BLaER1 treated with 17β-estradiol and CSF1 and Interleukin-3, amounts not matched to agents 10 nM and 100 nM (cell line): ENCODE results near the gene PMEPA1.
A peak's percentile ranks its signal among the peaks of the same experiment; 100 is the strongest.

Source experiments
- H3K27ac ChIP-seq, 11 experiments: shearing (Covaris generic); formaldehyde crosslinking; 2 replicates each; pipeline ENCODE4 v1.8.1; 2022
- H3K27me3 ChIP-seq, 11 experiments: shearing (Covaris generic); formaldehyde crosslinking; 2 replicates each; pipeline ENCODE4 v1.8.1; 2022
- H3K36me3 ChIP-seq, 11 experiments: shearing (Covaris generic); formaldehyde crosslinking; 2 replicates each; pipeline ENCODE4 v1.8.1; 2022
- H3K4me1 ChIP-seq, 10 experiments: shearing (Covaris generic); formaldehyde crosslinking; 2 replicates each; pipeline ENCODE4 v1.8.1; 2022
- H3K4me2 ChIP-seq, 11 experiments: shearing (Covaris generic); formaldehyde crosslinking; 2 replicates each; pipeline ENCODE4 v1.8.1; 2022
- H3K4me3 ChIP-seq, 10 experiments: shearing (Covaris generic); formaldehyde crosslinking; 2 replicates each; pipeline ENCODE4 v1.8.1; 2022
- H3K9ac ChIP-seq, 11 experiments: shearing (Covaris generic); formaldehyde crosslinking; 2 replicates each; pipeline ENCODE4 v1.8.1; 2022
- H3K9me3 ChIP-seq, 11 experiments: shearing (Covaris generic); formaldehyde crosslinking; replicated peaks in 1 of 11; 2 replicates each; pipeline ENCODE4 v1.8.1; 2022
- H4K20me1 ChIP-seq, 11 experiments: shearing (Covaris generic); formaldehyde crosslinking; 2 replicates each; pipeline ENCODE4 v1.8.1; 2022
- Cebpa-rat ChIP-seq, 11 experiments: shearing (Covaris generic); IDR thresholded peaks; 2 replicates each; pipeline ENCODE4 v1.8.1; 2022

The PMEPA1 gene

GRCh38 chr20:57715268-57715904 is 5.6 kb upstream of the PMEPA1 start:
- Histone ChIP-seq H3K4me1 (peaks cover 31 to 59% (median 49%) of the 10 kb centered on the region in 10 experiments), H3K36me3 (no peaks in the 10 kb centered on the region), H4K20me1 (peaks cover 0 to 7% (median 0%) of the 10 kb centered on the region in 11 experiments; a peak in 1 of 22 replicates), H3K9me3 (no peaks in the 10 kb centered on the region), H3K4me2 (peak overlapping the region in 6 of 11 experiments; percentile 63 to 81 (median 74); a peak in 5 of 22 replicates), H3K4me3 (no peak overlapping the region), H3K27me3 (no peaks in the 10 kb centered on the region; a peak in 1 of 22 replicates), H3K9ac (no peak overlapping the region), H3K27ac (no peak overlapping the region)
- TF ChIP-seq Cebpa-rat (IDR thresholded peaks at IDR 0.05): no peak

- TF ChIP-seq Cebpa-rat (IDR thresholded peaks at IDR 0.05): no peak
- Histone ChIP-seq H3K9ac (no peak overlapping the region), H3K9me3 (no peaks in the 10 kb centered on the region), H3K4me2 (no peak overlapping the region), H3K4me3 (no peak overlapping the region), H3K4me1 (peaks cover 31 to 60% (median 50%) of the 10 kb centered on the region in 10 experiments), H4K20me1 (0 out of 22 replicates have a peak, but pooled peaks cover 0 to 7% (median 0%) of the 10 kb centered on the region in 11 experiments), H3K36me3 (no peaks in the 10 kb centered on the region), H3K27ac (no peak overlapping the region), H3K27me3 (peaks cover 0 to 3% (median 0%) of the 10 kb centered on the region in 11 experiments; a peak in 3 of 22 replicates)
Observed at GRCh38 chr20:57714409-57715267, 4.8 kb upstream of the PMEPA1 start.

GRCh38 chr20:57713951-57714350 is 4.1 kb upstream of the PMEPA1 start:
- Histone ChIP-seq H3K36me3 (no peaks in the 10 kb centered on the region), H3K9ac (no peak overlapping the region), H4K20me1 (peaks cover 0 to 11% (median 0%) of the 10 kb centered on the region in 11 experiments; a peak in 10 of 22 replicates), H3K4me3 (no peak overlapping the region), H3K4me1 (peaks cover 29 to 58% (median 47%) of the 10 kb centered on the region in 10 experiments), H3K27ac (no peak overlapping the region), H3K27me3 (peaks cover 0 to 9% (median 0%) of the 10 kb centered on the region in 11 experiments; a peak in 8 of 22 replicates), H3K4me2 (no peak overlapping the region), H3K9me3 (no peaks in the 10 kb centered on the region)
- no peak for TF ChIP-seq Cebpa-rat (IDR thresholded peaks at IDR 0.05)

- H3K4me1 ChIP-seq: peaks cover 29 to 57% (median 47%) of the 10 kb centered on the region in 10 experiments
- H4K20me1 ChIP-seq: peaks cover 0 to 15% (median 4%) of the 10 kb centered on the region in 11 experiments; a peak in 19 of 22 replicates
- no peak for TF ChIP-seq Cebpa-rat (IDR thresholded peaks at IDR 0.05)
- no peak overlapping the region for H3K27ac ChIP-seq
- no peak overlapping the region for H3K9ac ChIP-seq
- no peak overlapping the region; a peak in 1 of 22 replicates for H3K4me2 ChIP-seq
- no peaks in the 10 kb centered on the region for H3K36me3 ChIP-seq
- no peaks in the 10 kb centered on the region for H3K9me3 ChIP-seq
- H3K4me3 ChIP-seq: no peak overlapping the region
- H3K27me3 ChIP-seq: peaks cover 0 to 13% (median 0%) of the 10 kb centered on the region in 11 experiments; a peak in 8 of 22 replicates
Observed at GRCh38 chr20:57713505-57713903, 3.7 kb upstream of the PMEPA1 start.

- H4K20me1 ChIP-seq: peaks cover 0 to 21% (median 10%) of the 10 kb centered on the region in 11 experiments; a peak in 20 of 22 replicates
- no peak for TF ChIP-seq Cebpa-rat (IDR thresholded peaks at IDR 0.05)
- H3K4me1 ChIP-seq: peaks cover 33 to 60% (median 50%) of the 10 kb centered on the region in 10 experiments
- no peaks in the 10 kb centered on the region for H3K36me3 ChIP-seq
- no peak overlapping the region for H3K27ac ChIP-seq
- no peaks in the 10 kb centered on the region for H3K9me3 ChIP-seq
- H3K4me2 ChIP-seq: no peak overlapping the region; a peak in 1 of 22 replicates
- H3K4me3 ChIP-seq: no peak overlapping the region
- no peak overlapping the region for H3K9ac ChIP-seq
- H3K27me3 ChIP-seq: peaks cover 0 to 18% (median 0%) of the 10 kb centered on the region in 11 experiments; a peak in 8 of 22 replicates
Observed at GRCh38 chr20:57712851-57713504, 3.2 kb upstream of the PMEPA1 start.

- peaks cover 0 to 27% (median 16%) of the 10 kb centered on the region in 11 experiments; a peak in 20 of 22 replicates for H4K20me1 ChIP-seq
- H3K9me3 ChIP-seq: no peaks in the 10 kb centered on the region
- no peak overlapping the region for H3K27ac ChIP-seq
- peak overlapping the region in 3 of 11 experiments; percentile 88 to 97 (median 95); a peak in 1 of 22 replicates for H3K4me2 ChIP-seq
- H3K4me1 ChIP-seq: peaks cover 32 to 60% (median 50%) of the 10 kb centered on the region in 10 experiments
- no peak overlapping the region for H3K4me3 ChIP-seq
- peaks cover 0 to 25% (median 0%) of the 10 kb centered on the region in 11 experiments; a peak in 8 of 22 replicates for H3K27me3 ChIP-seq
- no peak overlapping the region for H3K9ac ChIP-seq
- TF ChIP-seq Cebpa-rat (IDR thresholded peaks at IDR 0.05): no peak
- no peaks in the 10 kb centered on the region for H3K36me3 ChIP-seq
Observed at GRCh38 chr20:57712341-57712740, 2.5 kb upstream of the PMEPA1 start.

- Histone ChIP-seq H3K4me3 (no peak overlapping the region), H3K4me2 (peak overlapping the region in 10 of 11 experiments; percentile 81 to 97 (median 88); a peak in 19 of 22 replicates), H4K20me1 (peaks cover 0 to 32% (median 21%) of the 10 kb centered on the region in 11 experiments; a peak in 20 of 22 replicates), H3K9me3 (no peaks in the 10 kb centered on the region), H3K27me3 (peaks cover 0 to 30% (median 0%) of the 10 kb centered on the region in 11 experiments; a peak in 8 of 22 replicates), H3K9ac (no peak overlapping the region), H3K4me1 (peaks cover 34 to 60% (median 50%) of the 10 kb centered on the region in 10 experiments), H3K36me3 (no peaks in the 10 kb centered on the region), H3K27ac (no peak overlapping the region)
- no peak for TF ChIP-seq Cebpa-rat (IDR thresholded peaks at IDR 0.05)
Observed at GRCh38 chr20:57711826-57712225, 2.0 kb upstream of the PMEPA1 start.

GRCh38 chr20:57711311-57711712 is 1.5 kb upstream of the PMEPA1 start:
- Histone ChIP-seq H3K36me3 (no peaks in the 10 kb centered on the region), H3K27ac (peak overlapping the region in 1 of 11 experiments; percentile 84; a peak in 2 of 22 replicates), H3K4me3 (peak overlapping the region in 8 of 10 experiments; percentile 75 to 90 (median 83); a peak in 13 of 20 replicates), H3K27me3 (peaks cover 0 to 35% (median 0%) of the 10 kb centered on the region in 11 experiments; a peak in 8 of 22 replicates), H4K20me1 (peaks cover 0 to 37% (median 26%) of the 10 kb centered on the region in 11 experiments; a peak in 20 of 22 replicates), H3K4me2 (peak overlapping the region; percentile 81 to 97 (median 88)), H3K9ac (peak overlapping the region in 8 of 11 experiments; percentile 78 to 93 (median 86); a peak in 13 of 22 replicates), H3K9me3 (no peaks in the 10 kb centered on the region), H3K4me1 (peaks cover 31 to 60% (median 50%) of the 10 kb centered on the region in 10 experiments)
- no peak for TF ChIP-seq Cebpa-rat (IDR thresholded peaks at IDR 0.05)
